C4-2B (cell line): Measurements from ENCODE around the gene RBPMS2.

ENCODE experiments used
- ZFX ChIP-seq: fragments of 450-650 bp; IDR thresholded peaks from 2 replicates; pipeline ENCODE4 v1.6.1; 2017
- TF ChIP-seq, protein P1 (sequence below): fragments of 450-650 bp; conservative IDR thresholded peaks from 2 replicates; pipeline ENCODE4 v1.5.1; 2017; ENCODE audit warnings: mild to moderate bottlenecking

DNA sequence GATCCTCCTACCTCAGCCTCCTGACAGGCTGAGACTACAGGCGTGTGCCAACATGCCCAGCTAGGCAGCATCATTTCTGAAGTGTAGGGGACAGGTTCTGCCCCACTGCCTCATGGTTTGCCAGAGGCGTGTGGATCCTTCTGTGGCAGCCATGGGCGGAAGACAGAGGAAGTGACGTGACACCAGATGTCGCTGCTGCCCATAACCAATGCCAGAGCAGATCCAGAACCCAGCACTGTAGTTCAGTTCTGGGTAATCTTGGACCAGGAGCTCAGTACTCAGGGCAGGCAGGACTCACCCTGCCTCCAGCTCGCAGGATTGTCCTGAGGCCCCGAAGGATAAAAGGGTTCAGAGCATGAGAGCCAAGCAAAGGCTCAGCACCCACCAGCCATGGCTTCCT lies 8.2 kb downstream of the RBPMS2 start:
- TF ChIP-seq, protein P1, sequence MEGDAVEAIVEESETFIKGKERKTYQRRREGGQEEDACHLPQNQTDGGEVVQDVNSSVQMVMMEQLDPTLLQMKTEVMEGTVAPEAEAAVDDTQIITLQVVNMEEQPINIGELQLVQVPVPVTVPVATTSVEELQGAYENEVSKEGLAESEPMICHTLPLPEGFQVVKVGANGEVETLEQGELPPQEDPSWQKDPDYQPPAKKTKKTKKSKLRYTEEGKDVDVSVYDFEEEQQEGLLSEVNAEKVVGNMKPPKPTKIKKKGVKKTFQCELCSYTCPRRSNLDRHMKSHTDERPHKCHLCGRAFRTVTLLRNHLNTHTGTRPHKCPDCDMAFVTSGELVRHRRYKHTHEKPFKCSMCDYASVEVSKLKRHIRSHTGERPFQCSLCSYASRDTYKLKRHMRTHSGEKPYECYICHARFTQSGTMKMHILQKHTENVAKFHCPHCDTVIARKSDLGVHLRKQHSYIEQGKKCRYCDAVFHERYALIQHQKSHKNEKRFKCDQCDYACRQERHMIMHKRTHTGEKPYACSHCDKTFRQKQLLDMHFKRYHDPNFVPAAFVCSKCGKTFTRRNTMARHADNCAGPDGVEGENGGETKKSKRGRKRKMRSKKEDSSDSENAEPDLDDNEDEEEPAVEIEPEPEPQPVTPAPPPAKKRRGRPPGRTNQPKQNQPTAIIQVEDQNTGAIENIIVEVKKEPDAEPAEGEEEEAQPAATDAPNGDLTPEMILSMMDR = no peak
- TF ChIP-seq ZFX = no peak
